OCI-LY1 (cell line): ENCODE results near the gene PTP4A2.

Experiments used
- EZH2 ChIP-seq: fragments of 200-600 bp; sonication (generic), shearing (Covaris generic); IDR thresholded peaks from 2 replicates; pipeline ENCODE4 v1.8.0; 2017; ENCODE audit warnings: borderline replicate concordance, mixed run types, mild to moderate bottlenecking, antibody characterized with exemption, low read length, moderate library complexity, mixed read lengths
- TF ChIP-seq, protein P1 (sequence below): fragments of 200-600 bp; sonication (generic), shearing (Covaris generic); IDR thresholded peaks from 2 replicates; pipeline ENCODE4 v1.5.1; 2017; ENCODE audit warnings: mild to moderate bottlenecking, antibody characterized with exemption, low read length, moderate library complexity, mixed read lengths

DNA sequence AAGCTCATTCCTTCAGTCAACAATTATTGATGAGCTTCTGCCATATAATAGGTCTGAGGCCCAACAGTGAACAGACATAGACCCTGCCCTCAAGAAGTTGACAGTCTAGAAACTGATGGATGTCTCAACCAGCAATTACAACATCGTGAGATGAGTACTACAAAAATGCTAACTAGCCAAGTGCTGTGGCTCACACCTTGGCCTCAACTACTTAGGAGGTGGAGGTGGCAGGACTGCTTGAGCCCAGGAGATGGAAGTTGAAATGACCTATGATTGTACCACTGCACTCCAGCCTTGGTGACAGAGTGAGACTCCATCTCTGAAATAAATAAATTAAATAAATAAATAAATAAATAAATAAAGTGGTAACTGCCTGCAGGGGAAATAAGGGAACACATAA lies 11.7 kb upstream of the PTP4A2 start:
- TF ChIP-seq, protein P1, sequence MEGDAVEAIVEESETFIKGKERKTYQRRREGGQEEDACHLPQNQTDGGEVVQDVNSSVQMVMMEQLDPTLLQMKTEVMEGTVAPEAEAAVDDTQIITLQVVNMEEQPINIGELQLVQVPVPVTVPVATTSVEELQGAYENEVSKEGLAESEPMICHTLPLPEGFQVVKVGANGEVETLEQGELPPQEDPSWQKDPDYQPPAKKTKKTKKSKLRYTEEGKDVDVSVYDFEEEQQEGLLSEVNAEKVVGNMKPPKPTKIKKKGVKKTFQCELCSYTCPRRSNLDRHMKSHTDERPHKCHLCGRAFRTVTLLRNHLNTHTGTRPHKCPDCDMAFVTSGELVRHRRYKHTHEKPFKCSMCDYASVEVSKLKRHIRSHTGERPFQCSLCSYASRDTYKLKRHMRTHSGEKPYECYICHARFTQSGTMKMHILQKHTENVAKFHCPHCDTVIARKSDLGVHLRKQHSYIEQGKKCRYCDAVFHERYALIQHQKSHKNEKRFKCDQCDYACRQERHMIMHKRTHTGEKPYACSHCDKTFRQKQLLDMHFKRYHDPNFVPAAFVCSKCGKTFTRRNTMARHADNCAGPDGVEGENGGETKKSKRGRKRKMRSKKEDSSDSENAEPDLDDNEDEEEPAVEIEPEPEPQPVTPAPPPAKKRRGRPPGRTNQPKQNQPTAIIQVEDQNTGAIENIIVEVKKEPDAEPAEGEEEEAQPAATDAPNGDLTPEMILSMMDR: no peak
- no peak for TF ChIP-seq EZH2
